ENCODE measurements around the gene RBM20. TPM values are rescaled to one million over a fixed set of nuclear protein-coding genes. Genes with fewer than 3 reads are reported as not detected.

RBM20 gene
- total and polyA plus RNA-seq, 2 of the 13 experiments (the other 11 are each of a cell fraction or from before 2014, with no cell fraction given): 0.02 to 0.22 TPM

- Histone ChIP-seq H4K20me1 (ENCODE audit: insufficient read depth, low read length) (no peaks in the 10 kb centered on the region), H3K4me3 (replicated peaks in 1 of 3; ENCODE audit: insufficient read depth in 1 of 3, low read depth in 2 of 3, low read length in 3 of 3) (no peak overlapping the region), H3K4me2 (ENCODE audit: low read depth, low read length) (no peak overlapping the region), H2AFZ (ENCODE audit: low read length) (no peak overlapping the region), H3K36me3 (replicated peaks in 1 of 2; ENCODE audit: control insufficient read depth in 1 of 2, insufficient read depth in 2 of 2, low read length in 2 of 2) (no peaks in the 10 kb centered on the region), H3K27me3 (ENCODE audit: control insufficient read depth in 1 of 2, insufficient read depth in 2 of 2, low read length in 2 of 2) (peaks cover 3 to 18% of the 10 kb centered on the region in 2 experiments), H3K27ac (ENCODE audit: extremely low read length, insufficient read depth, low read length) (no peak overlapping the region), H3K79me2 (ENCODE audit: insufficient read depth, low read length) (no peaks in the 10 kb centered on the region), H3K4me1 (ENCODE audit: insufficient read depth, low read length) (peaks cover 1% of the 10 kb centered on the region; the same call in 1 of the 2 replicates), H3K9ac (ENCODE audit: insufficient read depth, low read depth, low read length) (no peak overlapping the region), H3K9me3 (ENCODE audit: low read length) (no peaks in the 10 kb centered on the region)
- intact Hi-C loops (cut with micrococcal nuclease; ENCODE audit: unreplicated experiment) (no loop called here), in situ Hi-C loops (cut with HindIII; ENCODE audit: extremely low pct_ligation_motif_present, low pct_unique_long_range_greater_than_20kb) (no loop called here)
- ChIA-PET POLR2A (no interaction called here), CTCF (ENCODE audit: low intra/inter-chr PET ratio, low total read pairs) (no interaction called here)
- BruUV-seq (replicated peaks): no TSS peak
- no peak for DNase-seq (ENCODE audit: low spot score)
- no peak for FAIRE-seq
- TF ChIP-seq, protein P1, sequence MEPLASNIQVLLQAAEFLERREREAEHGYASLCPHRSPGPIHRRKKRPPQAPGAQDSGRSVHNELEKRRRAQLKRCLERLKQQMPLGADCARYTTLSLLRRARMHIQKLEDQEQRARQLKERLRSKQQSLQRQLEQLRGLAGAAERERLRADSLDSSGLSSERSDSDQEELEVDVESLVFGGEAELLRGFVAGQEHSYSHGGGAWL (CRISPR knock-in tag; IDR thresholded peaks at IDR 0.05): no peak
- TF ChIP-seq HES4 (CRISPR knock-in tag; IDR thresholded peaks at IDR 0.05; ENCODE audit: borderline replicate concordance) (no peak), ZNF180 (CRISPR knock-in tag; IDR thresholded peaks at IDR 0.05; ENCODE audit: borderline replicate concordance, low read depth) (no peak), SMAD9 (CRISPR knock-in tag; IDR thresholded peaks at IDR 0.05) (no peak), CBX2 (IDR thresholded peaks at IDR 0.05; ENCODE audit: low read depth, low read length) (no peak), CBX2 (CRISPR knock-in tag; IDR thresholded peaks at IDR 0.05; ENCODE audit: low read depth) (no peak)
- TF ChIP-seq, protein P2, sequence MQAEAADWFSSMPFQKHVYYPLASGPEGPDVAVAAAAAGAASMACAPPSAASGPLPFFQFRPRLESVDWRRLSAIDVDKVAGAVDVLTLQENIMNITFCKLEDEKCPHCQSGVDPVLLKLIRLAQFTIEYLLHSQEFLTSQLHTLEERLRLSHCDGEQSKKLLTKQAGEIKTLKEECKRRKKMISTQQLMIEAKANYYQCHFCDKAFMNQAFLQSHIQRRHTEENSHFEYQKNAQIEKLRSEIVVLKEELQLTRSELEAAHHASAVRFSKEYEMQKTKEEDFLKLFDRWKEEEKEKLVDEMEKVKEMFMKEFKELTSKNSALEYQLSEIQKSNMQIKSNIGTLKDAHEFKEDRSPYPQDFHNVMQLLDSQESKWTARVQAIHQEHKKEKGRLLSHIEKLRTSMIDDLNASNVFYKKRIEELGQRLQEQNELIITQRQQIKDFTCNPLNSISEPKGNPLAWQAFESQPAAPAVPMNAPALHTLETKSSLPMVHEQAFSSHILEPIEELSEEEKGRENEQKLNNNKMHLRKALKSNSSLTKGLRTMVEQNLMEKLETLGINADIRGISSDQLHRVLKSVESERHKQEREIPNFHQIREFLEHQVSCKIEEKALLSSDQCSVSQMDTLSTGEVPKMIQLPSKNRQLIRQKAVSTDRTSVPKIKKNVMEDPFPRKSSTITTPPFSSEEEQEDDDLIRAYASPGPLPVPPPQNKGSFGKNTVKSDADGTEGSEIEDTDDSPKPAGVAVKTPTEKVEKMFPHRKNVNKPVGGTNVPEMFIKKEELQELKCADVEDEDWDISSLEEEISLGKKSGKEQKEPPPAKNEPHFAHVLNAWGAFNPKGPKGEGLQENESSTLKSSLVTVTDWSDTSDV (CRISPR knock-in tag; IDR thresholded peaks at IDR 0.05): no peak
- 75% methylated on average over 3 of the region's 3 CpGs for WGBS (ENCODE audit: low lambda C conversion rate)
- no peak for ATAC-seq
Measured at GRCh38 chr10:110648692-110649346, 4.7 kb downstream of the RBM20 start.
